Astrocyte of the hippocampus (primary cell): ENCODE results near the gene CST3.
"Not testable (repeated sequence)": the region's sequence is repeated elsewhere in the genome, so short reads cannot be mapped to it uniquely, and the experiment has no call there.

Experiments
- DNase-seq: peaks from one replicate; pipeline ENCODE4 v3.0.0; 2011; ENCODE audit warnings: low read depth, low spot score

CST3 gene

DNA sequence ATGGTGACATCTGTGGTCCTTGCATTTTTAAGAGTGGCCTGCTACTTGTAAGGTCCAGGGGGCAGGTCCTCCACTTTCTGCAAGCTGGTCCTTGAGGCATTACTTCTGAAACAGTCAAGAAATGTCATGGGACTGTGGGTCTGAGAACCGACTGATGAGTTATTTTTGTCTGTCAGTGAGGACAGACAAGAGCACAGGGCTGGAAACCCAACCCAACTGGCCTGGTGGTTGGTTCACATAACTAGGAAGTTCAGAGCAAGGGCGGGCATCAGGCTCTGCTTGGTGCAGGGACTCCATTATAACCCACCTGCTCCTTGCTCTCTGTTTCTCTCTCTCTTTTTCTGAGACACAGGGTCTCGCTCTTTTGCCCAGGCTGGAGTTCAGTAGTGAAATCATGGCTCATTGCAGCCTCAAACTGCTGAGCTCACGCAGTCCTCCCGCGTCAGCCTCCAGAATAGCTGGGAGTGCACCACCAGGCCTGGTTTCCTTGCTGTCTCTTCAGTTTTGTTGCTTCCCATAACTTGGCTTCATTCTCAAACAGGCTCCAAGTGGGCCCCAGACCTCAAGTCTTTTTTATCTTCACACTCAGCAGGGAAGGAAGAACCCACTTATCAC lies 9.2 kb downstream of the CST3 start:
- DNase-seq: no peak

DNA sequence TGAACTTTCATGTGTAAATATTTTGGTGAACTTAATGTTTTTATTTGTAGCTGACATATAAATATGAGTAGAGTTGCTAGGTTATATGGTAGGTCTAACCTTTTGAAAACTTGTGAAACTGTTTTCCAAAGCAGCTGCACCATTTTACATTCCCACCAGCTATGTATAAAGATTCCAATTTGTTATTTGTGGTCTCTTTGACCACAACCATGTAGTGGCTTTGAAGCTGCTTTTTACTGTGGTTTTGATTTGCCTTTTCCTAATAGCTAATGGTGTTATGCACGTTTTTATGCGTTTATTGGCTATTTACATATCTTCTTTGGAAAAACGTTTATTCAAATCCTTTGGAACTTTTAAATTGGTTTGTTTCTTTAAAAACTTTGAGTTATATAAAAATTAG lies 10.3 kb downstream of the CST3 start:
- DNase-seq: peak; percentile 76

DNA sequence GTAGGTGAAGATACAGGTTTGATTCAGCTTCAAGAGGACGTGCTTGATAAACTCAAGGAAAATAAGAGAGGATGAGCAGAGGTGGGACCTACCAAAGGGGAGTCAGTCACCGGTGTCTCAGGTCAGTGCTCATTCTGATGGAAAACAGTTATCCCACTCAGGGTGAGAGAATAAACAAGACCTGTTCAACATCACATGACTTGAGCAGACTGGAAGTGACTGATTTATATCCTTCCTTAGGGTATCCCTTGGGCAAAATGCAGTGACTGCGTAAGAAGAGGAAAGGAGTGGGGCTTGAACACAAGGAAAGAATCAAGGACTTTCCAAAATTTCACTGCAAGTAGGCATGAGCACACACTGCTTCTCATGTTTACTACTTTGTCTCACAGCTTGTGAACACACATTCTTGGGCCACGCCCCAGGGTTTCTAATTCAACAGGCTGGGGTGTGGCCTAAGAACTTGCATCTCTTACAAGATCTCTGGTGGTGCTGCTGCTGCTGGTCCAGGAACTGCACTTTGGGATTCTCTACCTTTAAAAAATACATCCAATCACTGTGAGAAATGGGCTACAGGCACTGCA lies 11.6 kb downstream of the CST3 start:
- no peak for DNase-seq

DNA sequence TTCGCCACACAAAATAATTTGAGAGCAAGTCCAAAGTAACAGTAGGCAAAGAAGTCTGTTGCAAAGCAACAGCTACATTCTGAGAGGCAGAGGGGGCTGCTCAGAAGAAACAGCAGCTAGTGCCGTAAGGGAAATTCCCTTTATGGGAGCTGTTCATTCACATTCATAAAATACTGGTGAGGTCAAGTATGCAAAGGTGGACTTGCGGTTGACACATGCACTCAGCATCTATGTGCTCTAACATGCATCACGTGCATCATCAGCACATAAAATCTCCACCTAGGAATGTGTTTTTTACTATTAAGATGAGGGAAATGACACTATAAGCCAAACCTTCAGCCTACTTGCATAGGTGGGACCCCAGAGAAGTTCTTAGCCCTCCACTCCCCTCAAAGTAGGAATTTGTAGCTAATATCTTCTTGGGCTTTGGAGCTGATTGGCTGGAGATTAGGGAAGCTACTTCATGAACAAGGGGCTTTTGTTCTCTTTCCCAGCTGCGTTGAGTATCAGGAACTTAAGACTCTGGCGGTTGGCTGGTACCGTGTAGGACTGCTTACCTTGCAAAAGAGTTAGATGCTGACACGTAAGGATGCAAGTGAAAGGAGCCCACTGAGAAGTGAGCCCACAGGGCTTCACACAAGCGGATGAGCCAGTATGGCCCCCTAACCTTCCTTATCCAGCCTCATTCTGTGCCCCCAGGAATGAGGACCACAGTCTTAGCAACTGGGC lies 12.4 kb downstream of the CST3 start:
- no peak for DNase-seq

DNA sequence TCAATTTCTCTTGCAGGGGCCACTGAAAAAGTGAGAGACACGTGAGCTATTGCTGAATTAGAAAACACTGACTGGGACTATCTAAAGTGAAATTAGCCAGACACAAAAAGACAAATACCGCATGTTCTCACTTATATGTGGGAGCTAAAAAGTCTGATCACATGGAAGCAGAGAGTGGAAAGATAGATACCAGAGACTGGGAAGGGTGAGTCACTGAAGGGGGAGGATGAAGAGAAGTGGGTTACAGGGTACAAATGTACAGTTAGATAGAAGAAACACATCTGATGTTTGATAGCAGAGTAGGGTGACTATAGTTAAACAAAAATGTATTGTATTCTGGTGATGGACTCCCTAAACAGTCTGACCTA lies 13.4 kb downstream of the CST3 start:
- no peak for DNase-seq

DNA sequence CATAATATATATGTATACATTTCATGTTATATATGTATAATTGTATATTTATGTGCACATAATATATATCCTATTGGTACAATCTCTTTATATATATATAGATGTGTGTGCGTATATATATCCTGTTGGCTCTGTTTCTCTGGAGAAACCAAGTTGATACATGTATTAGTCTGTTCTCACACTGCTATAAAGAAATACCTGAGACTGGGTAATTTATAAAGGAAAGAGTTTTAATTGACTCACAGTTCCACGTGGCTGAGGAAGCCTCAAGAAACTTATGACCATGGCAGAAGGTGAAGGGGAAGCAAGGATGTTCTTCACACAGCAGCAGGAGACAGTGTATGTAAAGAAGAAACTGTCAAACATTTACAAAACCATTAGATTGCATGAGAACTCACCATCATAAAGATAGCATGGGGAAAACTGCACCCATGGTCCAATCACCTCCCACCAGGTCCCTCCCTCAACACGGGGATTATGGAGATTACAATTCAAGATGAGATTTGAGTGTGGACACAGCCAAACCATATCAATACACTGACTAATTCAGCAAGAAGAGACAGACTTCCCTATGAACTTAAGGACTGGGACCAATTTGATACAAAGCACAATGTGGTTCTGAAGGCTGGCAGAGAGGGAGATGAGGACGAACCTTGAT lies 14.0 kb downstream of the CST3 start:
- DNase-seq: no peak

DNA sequence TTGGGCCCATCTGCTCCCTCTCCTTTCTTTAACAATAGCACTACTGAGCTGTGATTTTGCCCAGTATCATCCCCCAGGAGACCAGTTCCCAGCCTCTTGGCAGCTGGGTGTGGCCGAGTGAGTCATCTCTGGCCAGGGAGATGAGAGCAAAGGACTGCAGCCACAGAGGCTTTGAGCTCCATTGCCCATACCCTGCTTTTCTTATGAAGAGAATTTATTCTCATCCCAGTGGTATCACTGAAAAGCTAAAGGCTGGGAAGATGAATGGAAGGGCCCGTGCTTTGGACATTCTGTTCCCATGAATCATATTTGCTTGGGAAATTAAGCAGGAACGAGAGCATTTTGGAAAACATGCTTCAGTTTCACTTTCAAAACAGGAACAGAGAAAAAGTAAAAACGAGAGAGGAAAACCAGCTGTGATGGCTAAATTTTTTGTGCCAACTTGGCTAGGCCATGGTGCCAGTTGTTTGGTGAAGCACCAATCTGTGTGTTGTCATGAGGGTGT lies 14.9 kb downstream of the CST3 start:
- peak; percentile 94 for DNase-seq

DNA sequence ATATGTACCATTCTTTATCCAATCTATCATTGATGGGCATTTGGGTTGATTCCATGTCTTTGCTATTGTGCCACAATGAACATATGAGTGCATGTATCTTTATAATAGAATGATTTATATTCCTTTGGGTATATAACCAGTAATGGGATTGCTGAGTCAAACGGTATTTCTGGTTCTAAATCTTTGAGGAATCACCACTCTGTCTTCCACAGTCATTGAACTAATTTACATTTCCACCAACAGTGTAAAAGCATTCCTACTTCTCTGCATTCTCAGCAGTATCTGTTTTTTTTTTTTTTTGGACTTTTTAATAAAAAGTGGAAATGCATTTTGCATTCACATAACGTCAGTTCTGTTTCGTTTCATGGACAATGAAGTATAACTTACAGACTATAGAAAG lies 15.4 kb downstream of the CST3 start:
- not testable (repeated sequence) for DNase-seq

DNA sequence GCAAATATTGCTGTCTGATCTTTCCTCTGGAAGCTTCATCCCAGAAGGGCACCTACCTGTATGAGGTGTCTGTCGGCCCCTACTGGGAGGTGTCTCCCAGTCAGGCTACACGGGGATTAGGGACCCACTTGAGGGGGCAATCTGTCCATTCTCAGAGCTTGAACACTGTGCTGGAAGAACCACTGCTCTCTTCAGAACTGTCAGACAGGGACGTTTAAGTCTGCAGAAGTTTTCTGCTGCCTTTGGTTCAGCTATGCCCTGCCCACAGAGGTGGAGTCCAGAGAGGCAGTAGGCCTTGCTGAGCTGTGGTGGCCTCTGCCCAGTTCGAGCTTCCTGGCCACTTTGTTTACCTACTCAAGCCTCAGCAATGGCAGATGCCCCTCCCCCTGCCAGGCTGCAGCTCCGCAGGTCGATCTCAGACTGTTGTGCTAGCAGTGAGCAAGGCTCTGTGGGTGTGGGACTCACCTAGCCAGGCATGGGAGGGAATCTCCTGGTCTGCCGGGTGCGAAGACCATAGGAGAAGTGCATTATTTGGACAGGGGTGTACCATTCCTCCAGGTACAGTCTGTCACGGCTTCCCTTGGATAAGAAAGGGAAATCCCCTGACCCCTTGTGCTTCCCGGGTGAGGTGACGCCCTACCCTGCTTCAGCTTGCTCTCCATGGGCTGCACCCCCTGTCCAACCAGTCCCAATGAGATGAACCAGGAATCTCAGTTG lies 16.9 kb downstream of the CST3 start:
- DNase-seq: not testable (repeated sequence)

DNA sequence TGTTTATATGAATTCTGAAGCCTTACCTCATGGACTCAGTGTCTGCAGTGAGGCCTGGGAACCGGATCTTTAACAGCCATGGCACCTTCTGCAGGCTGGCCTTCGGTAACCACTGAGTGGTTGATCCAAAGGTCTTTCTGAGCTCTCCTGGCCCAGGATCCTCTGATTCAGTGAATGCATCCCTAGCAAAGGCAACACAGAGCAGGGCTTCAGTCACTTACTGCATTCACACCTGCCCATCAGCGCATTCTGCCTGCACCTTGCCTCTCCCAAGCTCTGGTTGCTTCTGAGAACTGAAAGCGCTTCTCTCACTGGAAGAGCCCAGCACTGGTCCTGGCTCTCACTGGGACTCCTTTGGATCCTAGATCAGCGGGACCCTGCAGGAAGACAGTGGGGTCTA lies 23.6 kb downstream of the CST3 start:
- no peak for DNase-seq

DNA sequence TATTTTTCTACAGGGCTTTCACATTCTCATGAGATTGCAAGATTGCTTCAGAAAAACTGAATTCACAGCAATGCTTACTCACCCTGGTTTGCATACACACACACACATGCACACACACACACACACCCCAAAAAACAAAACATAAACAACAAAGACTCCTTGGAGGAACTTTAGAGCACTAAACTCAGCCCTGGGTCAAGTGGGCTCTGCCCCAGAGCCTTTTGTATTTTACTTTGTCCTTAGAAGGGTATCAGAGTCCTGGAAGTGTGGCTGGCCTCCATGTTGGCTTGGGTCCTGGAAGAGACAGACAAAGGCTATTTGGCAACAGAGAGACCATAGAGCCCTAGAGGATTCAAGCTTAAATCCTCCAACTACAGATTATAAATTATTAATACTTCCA lies 24.1 kb downstream of the CST3 start:
- no peak for DNase-seq

DNA sequence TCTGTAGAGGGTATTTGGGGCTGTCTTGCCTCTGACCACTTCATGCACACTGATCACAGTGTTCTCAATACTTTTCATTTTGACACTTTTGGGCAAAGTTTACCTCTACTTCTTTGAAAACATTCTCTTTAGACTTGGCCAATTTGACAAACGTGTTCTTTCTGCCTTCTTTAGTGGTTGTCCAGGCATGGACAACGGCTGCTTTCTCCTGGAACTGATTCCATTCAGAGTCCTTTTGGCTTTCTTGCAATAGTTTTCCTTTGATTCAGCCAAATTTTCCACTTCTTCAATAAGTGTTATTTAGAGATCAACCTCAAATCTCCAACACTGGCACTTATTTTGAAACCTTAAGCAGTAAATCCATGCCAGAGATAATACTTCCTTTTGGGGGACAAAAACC lies 25.4 kb downstream of the CST3 start:
- DNase-seq: no peak

DNA sequence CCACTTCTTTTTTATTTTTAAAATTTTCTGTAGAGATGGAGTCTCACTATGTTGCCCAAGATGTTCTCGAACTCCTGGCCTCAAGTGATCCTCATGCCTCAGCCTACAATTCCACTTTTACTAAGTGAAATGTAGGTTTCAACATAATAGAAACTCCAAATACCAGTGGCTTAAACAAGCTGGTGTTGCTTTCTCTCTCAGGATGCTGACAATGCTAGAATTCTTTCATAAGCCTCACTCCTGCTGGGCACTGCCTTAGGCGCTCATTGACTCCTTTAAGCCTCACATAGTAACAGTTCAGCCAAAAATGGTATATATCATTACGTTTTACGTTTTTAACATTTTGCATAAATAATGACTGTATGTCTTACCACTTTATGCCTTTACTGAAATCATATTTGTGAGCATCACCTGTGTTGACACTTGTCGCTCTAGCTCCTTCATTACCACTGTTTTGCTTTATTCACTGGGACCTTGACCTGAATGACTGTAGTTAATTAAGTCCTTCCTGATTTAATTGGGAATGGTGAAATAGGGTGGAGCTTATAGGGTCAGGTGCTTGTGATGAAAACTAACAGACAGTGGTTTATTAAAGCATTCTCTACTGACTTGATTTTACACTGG lies 28.2 kb downstream of the CST3 start:
- DNase-seq: no peak

DNA sequence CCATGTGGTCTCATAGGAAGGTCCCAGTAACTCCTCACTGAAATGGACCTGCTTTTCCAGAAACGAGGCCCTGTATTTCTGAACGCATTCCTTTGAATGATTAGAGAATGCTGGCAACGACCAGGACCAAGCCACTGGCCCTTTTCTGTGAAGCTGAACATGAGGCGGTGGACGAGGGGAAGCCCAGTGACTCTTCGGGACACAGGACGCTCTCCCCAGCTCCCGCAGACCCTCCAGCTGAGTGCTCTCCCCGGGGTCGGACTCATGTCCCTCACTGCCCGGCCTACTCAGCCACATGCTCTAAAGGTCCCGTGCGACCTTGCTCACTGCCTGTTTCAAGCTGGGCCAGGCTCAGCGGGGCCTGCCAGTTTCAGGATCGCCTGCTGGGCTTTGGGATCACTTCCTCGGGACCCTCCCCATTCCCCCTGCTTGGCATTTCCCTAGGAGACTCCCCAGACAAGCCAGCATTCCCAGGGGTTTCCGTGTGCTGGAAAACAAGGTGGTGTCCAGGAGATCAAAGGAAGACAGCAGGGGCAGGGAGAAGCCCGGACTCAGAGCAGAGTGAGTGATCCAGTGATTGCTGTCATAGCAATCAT lies 29.4 kb downstream of the CST3 start:
- DNase-seq: no peak

DNA sequence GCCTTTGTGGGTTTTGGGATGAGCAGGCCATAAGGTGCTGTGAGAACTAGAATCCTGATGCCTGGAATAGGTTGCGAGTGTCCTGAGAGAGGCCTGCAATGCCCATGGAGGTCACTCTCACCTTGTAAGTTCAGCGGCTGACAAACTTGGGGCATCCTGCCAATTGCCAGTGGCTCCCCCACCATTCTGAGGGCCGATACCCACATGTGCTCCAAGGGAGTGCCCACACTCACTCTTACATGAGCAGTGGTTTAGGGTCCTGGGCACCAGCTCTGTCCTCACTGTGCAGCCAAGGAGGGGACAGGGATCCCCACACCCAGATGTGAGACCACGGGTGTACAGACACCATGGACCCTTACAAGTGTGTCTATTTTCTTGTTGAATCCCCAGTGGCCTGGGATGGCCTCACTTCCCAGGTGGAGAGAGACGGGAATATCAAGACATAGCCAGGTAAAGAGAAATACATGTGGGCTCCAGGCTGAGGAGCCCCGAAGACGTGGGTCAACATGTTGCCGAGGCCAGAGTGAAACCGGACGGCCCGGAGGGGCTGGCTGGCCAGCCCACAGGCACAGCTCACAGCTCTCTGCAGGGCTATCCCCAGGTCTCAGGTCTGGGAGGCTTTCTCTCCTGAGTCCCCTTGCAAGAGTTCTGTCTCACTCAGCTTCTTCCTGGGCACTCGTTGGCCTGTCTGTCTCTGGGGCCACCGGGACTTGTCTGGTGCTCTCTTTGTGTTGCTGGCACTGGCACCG lies 30.1 kb downstream of the CST3 start:
- DNase-seq: no peak

DNA sequence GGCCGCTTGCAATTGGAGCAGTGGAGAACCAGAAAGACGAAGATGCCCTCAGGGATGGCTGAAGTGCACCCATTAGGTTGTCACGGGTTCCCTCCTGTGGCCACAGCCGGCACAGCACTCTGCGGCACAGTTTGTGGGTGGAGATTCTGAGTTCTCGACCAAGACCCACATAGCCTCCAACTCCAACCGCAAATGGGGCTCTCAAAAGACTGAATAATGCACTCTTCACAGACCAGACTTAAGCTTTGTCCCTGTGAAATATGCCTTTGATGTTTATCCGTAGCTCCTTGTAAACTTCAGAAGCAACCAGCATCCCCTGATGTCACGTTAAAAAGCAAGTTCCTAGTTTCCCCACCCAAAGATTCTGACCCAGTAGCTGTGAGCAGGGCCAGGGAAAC lies 31.1 kb downstream of the CST3 start:
- peak; percentile 88 for DNase-seq

DNA sequence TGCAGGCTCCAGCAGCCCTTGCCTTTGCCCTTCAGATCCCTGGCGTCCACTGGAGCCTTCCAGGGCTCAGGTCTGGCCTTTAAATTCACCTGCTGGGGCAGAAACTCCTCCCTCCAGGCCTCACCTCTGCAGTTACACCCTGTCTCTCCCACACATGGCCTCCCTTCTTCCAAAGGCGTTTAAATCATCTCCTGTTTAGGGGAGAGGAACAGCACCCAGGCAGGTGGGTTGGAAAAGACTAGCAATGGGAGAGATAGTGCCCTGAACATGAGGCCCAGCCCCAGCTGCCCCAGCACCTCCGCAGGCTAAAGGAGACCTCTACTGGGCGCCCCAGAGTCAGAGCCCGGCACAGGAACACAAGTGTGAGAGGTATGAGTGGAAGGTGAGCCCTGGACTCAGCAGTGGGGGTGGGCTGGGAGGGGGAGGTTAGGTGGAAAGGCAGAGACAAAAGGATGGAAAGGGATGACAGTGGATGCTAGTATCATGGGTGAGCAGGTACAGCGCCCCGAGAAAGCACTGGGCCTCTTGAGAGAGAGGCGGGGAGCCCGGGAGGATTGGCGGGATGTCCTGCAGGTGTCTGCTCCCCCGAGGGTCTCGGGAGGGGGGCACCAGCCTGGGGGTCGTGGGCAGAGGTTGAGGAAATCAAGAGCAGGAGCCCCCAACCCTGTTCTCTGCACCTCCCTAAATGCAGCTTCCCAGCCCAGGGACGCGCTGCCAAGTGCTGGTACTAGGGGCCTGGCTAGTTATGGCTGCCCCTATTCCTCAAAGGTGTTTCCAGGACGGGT lies 31.7 kb downstream of the CST3 start, which contains the start of gene CST9:
Gene CST9 (minus strand): TSS at position 51 of the 785 bp plus-strand sequence. CDS start 53 bp downstream, outside the sequence.
- DNase-seq: no peak

DNA sequence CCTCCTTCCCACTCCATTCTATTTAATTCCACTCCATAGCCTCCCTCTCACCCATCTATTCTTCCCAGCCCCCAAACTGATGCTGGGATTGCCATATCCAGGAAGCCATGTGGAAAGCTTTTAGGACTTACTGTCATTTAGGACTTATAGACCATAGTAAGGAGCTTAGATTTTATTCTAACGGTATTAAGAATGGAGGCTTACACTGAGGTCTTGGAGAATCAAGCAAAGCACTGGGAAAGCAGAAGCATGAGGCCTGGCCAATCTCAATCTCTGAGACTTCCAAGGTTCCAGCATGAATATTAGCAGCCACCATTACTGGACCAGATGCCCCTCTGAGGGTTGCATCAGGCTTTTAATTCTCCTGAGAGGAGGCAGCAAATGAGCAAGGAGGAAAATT lies 33.4 kb downstream of the CST3 start:
- no peak for DNase-seq

DNA sequence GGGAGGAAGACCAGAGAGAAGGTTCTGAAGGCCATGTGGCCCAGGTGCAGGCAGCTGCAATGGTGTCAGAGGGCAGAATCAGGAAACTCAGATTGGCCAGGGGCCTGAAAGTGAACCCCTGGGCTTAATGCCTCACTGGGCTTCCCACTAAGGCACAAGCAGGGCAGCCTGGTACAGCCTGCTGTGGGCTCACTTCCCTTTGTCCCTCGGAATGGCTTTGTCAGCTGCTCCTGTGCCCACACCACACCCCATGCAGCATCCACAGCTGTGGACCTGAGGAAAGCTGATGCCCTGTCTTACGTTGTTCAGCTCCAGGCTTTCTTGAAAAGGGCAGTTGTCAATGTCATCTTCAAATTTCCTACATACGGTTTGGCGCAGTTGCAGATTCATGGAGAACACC lies 34.4 kb downstream of the CST3 start:
- no peak for DNase-seq
